ENCODE results near the gene DYRK1B. TPM values are rescaled to one million over a fixed set of nuclear protein-coding genes. Genes with fewer than 3 reads are reported as not detected.
"Not testable (repeated sequence)": the region's sequence is repeated elsewhere in the genome, so short reads cannot be mapped to it uniquely, and the experiment has no call there.

Gene DYRK1B
- total RNA-seq, 2 experiments from 2014 or later, result 13.8 to 14.2 TPM

GRCh38 chr19:39813264-39813993, 20.5 kb downstream of the DYRK1B start:
- POLR2A ChIA-PET, result no interaction called here
- Mint-ChIP-seq H3K27me3 (no peaks in the 10 kb centered on the region), H3K4me3 (no peak overlapping the region), H3K36me3 (ENCODE audit: low read depth) (no peaks in the 10 kb centered on the region), H3K9me3 (no peaks in the 10 kb centered on the region), H3K27ac (no peak overlapping the region), H3K4me1 (no peaks in the 10 kb centered on the region)
- CTCF ChIA-PET, result interaction anchor here (1.3 kb wide), 1 partner anchor 21 kb away, joined by 5 read pairs; no protein-coding TSS in a partner anchor
- DNase-seq, result no peak

GRCh38 chr19:39811064-39811463, 22.9 kb downstream of the DYRK1B start:
- ChIA-PET CTCF (interaction anchor here (0.6 to 0.7 kb wide), 2 partner anchors 15 to 31 kb away, joined by 3 to 5 read pairs; no protein-coding TSS in a partner anchor), POLR2A (no interaction called here)
- H3K4me1 Mint-ChIP-seq, result no peaks in the 10 kb centered on the region

GRCh38 chr19:39810424-39810823, 23.5 kb downstream of the DYRK1B start:
- H3K4me3 Mint-ChIP-seq, result no peak overlapping the region
- no peaks in the 10 kb centered on the region for H3K4me1 Mint-ChIP-seq
- ChIA-PET POLR2A (no interaction called here), CTCF (no interaction called here)
- H3K9me3 Mint-ChIP-seq, result no peaks in the 10 kb centered on the region
- H3K27me3 Mint-ChIP-seq, result no peaks in the 10 kb centered on the region
- no peaks in the 10 kb centered on the region for H3K36me3 Mint-ChIP-seq (ENCODE audit: low read depth)
- DNase-seq, result no peak
- no peak overlapping the region for H3K27ac Mint-ChIP-seq

More at GRCh38 chr19:39811064-39811463, 22.9 kb downstream of the DYRK1B start:
- Mint-ChIP-seq H3K9me3 (no peaks in the 10 kb centered on the region), H3K36me3 (ENCODE audit: low read depth) (no peaks in the 10 kb centered on the region), H3K27ac (no peak overlapping the region), H3K27me3 (no peaks in the 10 kb centered on the region), H3K4me3 (no peak overlapping the region)
- DNase-seq, result no peak

- no peak for DNase-seq
- H3K27me3 Mint-ChIP-seq, result peaks cover under 1% of the 10 kb centered on the region
- H3K9me3 Mint-ChIP-seq, result no peaks in the 10 kb centered on the region
- H3K4me1 Mint-ChIP-seq, result no peaks in the 10 kb centered on the region
- H3K4me3 Mint-ChIP-seq, result no peak overlapping the region
- H3K27ac Mint-ChIP-seq, result no peak overlapping the region
- ChIA-PET CTCF (interaction anchor here (0.9 kb wide), 1 partner anchor 42 kb away, joined by 3 read pairs; no protein-coding TSS in a partner anchor), POLR2A (no interaction called here)
- no peaks in the 10 kb centered on the region for H3K36me3 Mint-ChIP-seq (ENCODE audit: low read depth)
Measured at GRCh38 chr19:39809368-39809767, 24.6 kb downstream of the DYRK1B start.

GRCh38 chr19:39808688-39809087, 25.3 kb downstream of the DYRK1B start:
- H3K4me1 Mint-ChIP-seq; DNase-seq; H3K36me3 Mint-ChIP-seq (ENCODE audit: low read depth); POLR2A ChIA-PET; H3K27ac Mint-ChIP-seq; H3K9me3 Mint-ChIP-seq; H3K4me3 Mint-ChIP-seq; H3K27me3 Mint-ChIP-seq: not testable (repeated sequence)
- CTCF ChIA-PET, result interaction anchor here (0.9 to 1.0 kb wide), 3 partner anchors 16 to 41 kb away, joined by 3 read pairs; no protein-coding TSS in a partner anchor

- H3K4me1 Mint-ChIP-seq, result no peaks in the 10 kb centered on the region
- no peaks in the 10 kb centered on the region for H3K36me3 Mint-ChIP-seq (ENCODE audit: low read depth)
- ChIA-PET CTCF (interaction anchor here (0.8 to 1.0 kb wide), 3 partner anchors 15 to 34 kb away, joined by 3 read pairs; no protein-coding TSS in a partner anchor), POLR2A (no interaction called here)
- no peaks in the 10 kb centered on the region for H3K9me3 Mint-ChIP-seq
- H3K4me3 Mint-ChIP-seq, result no peak overlapping the region
- peaks cover 6% of the 10 kb centered on the region for H3K27me3 Mint-ChIP-seq
- no peak for DNase-seq
- no peak overlapping the region for H3K27ac Mint-ChIP-seq
Measured at GRCh38 chr19:39807846-39808364, 26.1 kb downstream of the DYRK1B start.

- Mint-ChIP-seq H3K36me3 (ENCODE audit: low read depth) (no peaks in the 10 kb centered on the region), H3K4me3 (no peak overlapping the region), H3K9me3 (no peaks in the 10 kb centered on the region), H3K27ac (no peak overlapping the region), H3K27me3 (peaks cover 9% of the 10 kb centered on the region), H3K4me1 (no peaks in the 10 kb centered on the region)
- CTCF ChIA-PET, result interaction anchor here (0.6 to 0.7 kb wide), 2 partner anchors 16 to 30 kb away, joined by 3 read pairs; no protein-coding TSS in a partner anchor
- POLR2A ChIA-PET, result no interaction called here
- DNase-seq, result no peak
Measured at GRCh38 chr19:39805104-39805503, 28.9 kb downstream of the DYRK1B start.

GRCh38 chr19:39802958-39803357, 31.0 kb downstream of the DYRK1B start:
- Mint-ChIP-seq H3K36me3 (ENCODE audit: low read depth) (no peaks in the 10 kb centered on the region), H3K27ac (no peak overlapping the region), H3K4me1 (no peaks in the 10 kb centered on the region), H3K27me3 (peaks cover 11% of the 10 kb centered on the region), H3K9me3 (no peaks in the 10 kb centered on the region), H3K4me3 (no peak overlapping the region)
- no peak for DNase-seq
- POLR2A ChIA-PET, result interaction anchor here (0.9 kb wide), 1 partner anchor 31 kb away, joined by 3 read pairs; the partner anchor contains the start of gene DYRK1B
- CTCF ChIA-PET, result interaction anchor here (1.1 to 3.4 kb wide), 2 partner anchors 10 to 41 kb away, joined by 5 to 18 read pairs; no protein-coding TSS in a partner anchor

GRCh38 chr19:39797083-39797482, 36.9 kb downstream of the DYRK1B start:
- Mint-ChIP-seq H3K4me3 (no peak overlapping the region), H3K27me3 (peaks cover 20% of the 10 kb centered on the region), H3K36me3 (ENCODE audit: low read depth) (no peaks in the 10 kb centered on the region), H3K27ac (no peak overlapping the region), H3K4me1 (peaks cover 14% of the 10 kb centered on the region), H3K9me3 (no peaks in the 10 kb centered on the region)
- POLR2A ChIA-PET, result interaction anchor here (1.5 kb wide), 1 partner anchor 47 kb away, joined by 3 read pairs; no protein-coding TSS in a partner anchor
- DNase-seq, result no peak
- CTCF ChIA-PET, result interaction anchor here (1.6 to 3.2 kb wide), 2 partner anchors 46 to 173 kb away, joined by 3 to 30 read pairs; partner anchors contain the start of gene PSMC4

- CTCF ChIA-PET, result interaction anchor here (0.5 to 3.2 kb wide), 5 partner anchors 15 to 175 kb away, joined by 3 to 30 read pairs (median 3); partner anchors contain the start of gene PSMC4
- H3K4me3 Mint-ChIP-seq, result no peak overlapping the region
Measured at GRCh38 chr19:39796000-39796498, 37.9 kb downstream of the DYRK1B start.

GRCh38 chr19:39795001-39795400, 39.0 kb downstream of the DYRK1B start:
- Mint-ChIP-seq H3K36me3 (ENCODE audit: low read depth) (no peaks in the 10 kb centered on the region), H3K27ac (no peak overlapping the region), H3K9me3 (no peaks in the 10 kb centered on the region), H3K27me3 (peaks cover 23% of the 10 kb centered on the region), H3K4me3 (no peak overlapping the region), H3K4me1 (peaks cover 14% of the 10 kb centered on the region)
- no peak for DNase-seq
- ChIA-PET POLR2A (interaction anchor here (1.5 kb wide), 1 partner anchor 30 kb away, joined by 3 read pairs; no protein-coding TSS in a partner anchor), CTCF (interaction anchor here (1.1 to 3.2 kb wide), 4 partner anchors 20 to 94 kb away, joined by 3 to 30 read pairs (median 4); no protein-coding TSS in a partner anchor)

More at GRCh38 chr19:39796000-39796498, 37.9 kb downstream of the DYRK1B start:
- no peaks in the 10 kb centered on the region for H3K9me3 Mint-ChIP-seq
- no peak overlapping the region for H3K27ac Mint-ChIP-seq
- peaks cover 14% of the 10 kb centered on the region for H3K4me1 Mint-ChIP-seq
- POLR2A ChIA-PET, result interaction anchor here (1.5 kb wide), 2 partner anchors 29 to 48 kb away, joined by 3 read pairs; no protein-coding TSS in a partner anchor
- DNase-seq, result no peak
- peaks cover 20% of the 10 kb centered on the region for H3K27me3 Mint-ChIP-seq
- H3K36me3 Mint-ChIP-seq (ENCODE audit: low read depth), result no peaks in the 10 kb centered on the region

- peak; percentile 78 for DNase-seq
- H3K4me3 Mint-ChIP-seq, result peak overlapping the region; percentile 73
- H3K27me3 Mint-ChIP-seq, result peaks cover 24% of the 10 kb centered on the region
- H3K27ac Mint-ChIP-seq, result no peak overlapping the region
- peaks cover 8% of the 10 kb centered on the region for H3K9me3 Mint-ChIP-seq
- POLR2A ChIA-PET, result interaction anchor here (0.6 to 1.4 kb wide), 4 partner anchors 48 to 53 kb away, joined by 3 to 5 read pairs (median 3); partner anchors contain the start of gene FBL
- H3K36me3 Mint-ChIP-seq (ENCODE audit: low read depth), result peaks cover 3% of the 10 kb centered on the region
- CTCF ChIA-PET, result interaction anchor here (0.6 to 3.5 kb wide), 26 partner anchors 8 to 266 kb away, joined by 3 to 114 read pairs (median 3); partner anchors contain the start of genes DYRK1B, FBL, LEUTX and PSMC4
- peaks cover 14% of the 10 kb centered on the region for H3K4me1 Mint-ChIP-seq
Measured at GRCh38 chr19:39792999-39793546, 40.9 kb downstream of the DYRK1B start.
